Breast epithelium (tissue), 4 donors: ENCODE results near the gene UTP25. TPM values are rescaled to one million over a fixed set of nuclear protein-coding genes. Genes with fewer than 3 reads are reported as not detected.

Experiments
- DNase-seq, 2 donors: peaks; one replicate each; pipeline ENCODE4 v3.0.0-alpha.2; 2019; ENCODE audit warnings: low spot score in 2 of 2
- H3K27ac ChIP-seq, 2 donors: fragments of 200-600 bp; sonication (generic) in 1 of 2; one replicate each; pipeline ENCODE4 v1.5.1; 2016 to 2019; ENCODE audit warnings: mild to moderate bottlenecking in 1 of 2
- H3K27me3 ChIP-seq, 2 donors: fragments of 200-600 bp; sonication (generic) in 1 of 2; one replicate each; pipeline versions ENCODE4 v1.5.1 to v1.6.0; 2017 to 2019; ENCODE audit warnings: control low read depth in 1 of 2, mild to moderate bottlenecking in 1 of 2
- H3K36me3 ChIP-seq: fragments of 200-600 bp; one replicate; pipeline ENCODE4 v1.5.1; 2019
- H3K4me1 ChIP-seq, 2 donors: fragments of 200-600 bp; sonication (generic); one replicate each; pipeline ENCODE4 v1.5.1; 2016 to 2019; ENCODE audit warnings: control low read depth in 1 of 2
- H3K4me3 ChIP-seq, 3 donors: fragments of 200-600 bp; sonication (generic); 1 replicate in 2 of 3; 2 replicates in 1 of 3; pipeline ENCODE4 v1.5.1; 2016 to 2019; ENCODE audit warnings: mild to moderate bottlenecking in 3 of 3, moderate library complexity in 2 of 3
- H3K9me3 ChIP-seq, 2 donors: fragments of 200-600 bp; sonication (generic) in 1 of 2; one replicate each; pipeline ENCODE4 v1.5.1; 2016 to 2019; ENCODE audit warnings: control low read depth in 1 of 2
- CTCF ChIP-seq, 3 donors: fragments of 450-650 bp; IDR thresholded peaks; one replicate each; pipeline ENCODE4 v1.5.1; 2016 to 2017; ENCODE audit warnings: antibody characterized with exemption in 3 of 3, mild to moderate bottlenecking in 3 of 3, moderate library complexity in 3 of 3
- POLR2A ChIP-seq: fragments of 450-650 bp; IDR thresholded peaks from one replicate; pipeline ENCODE4 v1.6.1; 2016; ENCODE audit warnings: antibody characterized with exemption, mild to moderate bottlenecking, moderate library complexity
- POLR2AphosphoS5 ChIP-seq, 3 donors: sonication (generic); formaldehyde crosslinking; IDR thresholded peaks; one replicate each; pipeline ENCODE4 v1.6.1; 2017; ENCODE audit warnings: antibody characterized with exemption in 3 of 3
- intact Hi-C: fragments of 100-400 bp; cut with DNase I; formaldehyde crosslinking; loops from one replicate; pipeline ENCODE4 v1.15.1; 2023; ENCODE audit warnings: low total_unique reads
- total RNA-seq, 3 donors: library from RNA; depleted of rRNA; stranded (reverse); fragments of >200 nt; gene quantifications; one replicate each; pipeline ENCODE4 v1.1.0, GENCODE V29; 2016

Gene UTP25
- total RNA-seq, 3 donors from 2014 or later = 6.4 to 15.5 (median 11.1) TPM

GRCh38 chr1:209875515-209875914 is 47.7 kb downstream of the UTP25 start:
- no peak for DNase-seq
- Histone ChIP-seq H3K4me1 (no peaks in the 10 kb centered on the region), H3K9me3 (no peaks in the 10 kb centered on the region), H3K36me3 (no peaks in the 10 kb centered on the region), H3K4me3 (no peak overlapping the region), H3K27me3 (peaks cover 0 to 15% of the 10 kb centered on the region in 2 donors), H3K27ac (no peak overlapping the region)
- intact Hi-C loops = no loop called here
- TF ChIP-seq POLR2AphosphoS5 (IDR thresholded peaks at IDR 0.05) (no peak), CTCF (IDR thresholded peaks at IDR 0.05) (no peak), POLR2A (no peak)

- TF ChIP-seq POLR2A (no peak), CTCF (IDR thresholded peaks at IDR 0.05) (no peak), POLR2AphosphoS5 (IDR thresholded peaks at IDR 0.05) (no peak)
- no peaks in the 10 kb centered on the region for H3K9me3 ChIP-seq
- H3K27me3 ChIP-seq = peaks cover 0 to 15% of the 10 kb centered on the region in 2 donors
- no peak overlapping the region for H3K27ac ChIP-seq
- intact Hi-C loops = no loop called here
- H3K4me3 ChIP-seq = no peak overlapping the region
- H3K36me3 ChIP-seq = no peaks in the 10 kb centered on the region
- no peak for DNase-seq
- H3K4me1 ChIP-seq = no peaks in the 10 kb centered on the region
Observed at GRCh38 chr1:209876078-209876800, 48.5 kb downstream of the UTP25 start.

GRCh38 chr1:209877087-209877764 is 49.5 kb downstream of the UTP25 start:
- Histone ChIP-seq H3K9me3 (no peaks in the 10 kb centered on the region), H3K4me3 (no peak overlapping the region), H3K27me3 (peaks cover 0 to 15% of the 10 kb centered on the region in 2 donors), H3K27ac (no peak overlapping the region), H3K4me1 (no peaks in the 10 kb centered on the region), H3K36me3 (no peaks in the 10 kb centered on the region)
- intact Hi-C loops = no loop called here
- no peak for DNase-seq
- TF ChIP-seq POLR2A = no peak
- no peak for TF ChIP-seq POLR2AphosphoS5 (IDR thresholded peaks at IDR 0.05)
- TF ChIP-seq CTCF (IDR thresholded peaks at IDR 0.05) = no peak

GRCh38 chr1:209878964-209879363 is 51.2 kb downstream of the UTP25 start:
- Histone ChIP-seq H3K27ac (no peak overlapping the region), H3K36me3 (no peaks in the 10 kb centered on the region), H3K4me3 (no peak overlapping the region), H3K4me1 (no peaks in the 10 kb centered on the region), H3K27me3 (peaks cover 0 to 15% of the 10 kb centered on the region in 2 donors), H3K9me3 (no peaks in the 10 kb centered on the region)
- DNase-seq = no peak
- intact Hi-C loops = no loop called here
- TF ChIP-seq POLR2A (no peak), CTCF (IDR thresholded peaks at IDR 0.05) (no peak), POLR2AphosphoS5 (IDR thresholded peaks at IDR 0.05) (no peak)

GRCh38 chr1:209879539-209879938 is 51.8 kb downstream of the UTP25 start:
- intact Hi-C loops = no loop called here
- no peak overlapping the region for H3K4me3 ChIP-seq
- no peaks in the 10 kb centered on the region for H3K9me3 ChIP-seq
- no peak for DNase-seq
- no peak for TF ChIP-seq POLR2A
- TF ChIP-seq POLR2AphosphoS5 (IDR thresholded peaks at IDR 0.05) = no peak
- TF ChIP-seq CTCF (IDR thresholded peaks at IDR 0.05) = no peak
- no peaks in the 10 kb centered on the region for H3K4me1 ChIP-seq
- H3K27me3 ChIP-seq = peaks cover 0 to 15% of the 10 kb centered on the region in 2 donors
- no peak overlapping the region for H3K27ac ChIP-seq
- H3K36me3 ChIP-seq = no peaks in the 10 kb centered on the region
